ENCODE results near the gene POLR1E.

Gene POLR1E

DNA sequence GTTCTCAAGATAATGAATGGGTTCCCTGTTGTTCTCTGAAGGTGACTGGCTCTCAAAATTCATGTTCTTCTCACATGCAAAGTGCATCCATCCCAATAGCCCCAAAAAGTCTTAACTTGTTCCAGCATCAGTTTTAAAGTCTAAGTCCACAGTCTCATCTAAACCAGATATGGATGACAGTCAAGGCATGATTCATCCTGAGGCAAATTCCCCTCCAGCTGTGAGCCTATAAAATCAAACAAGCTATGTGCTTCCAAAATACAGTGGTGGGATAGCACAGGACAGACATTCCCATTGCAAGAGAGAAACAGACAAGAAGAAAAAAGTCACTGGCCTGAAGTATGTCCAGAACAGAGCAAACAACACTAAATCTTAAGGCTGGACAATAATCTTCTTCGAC is 65.0 kb downstream of the POLR1E start:
- no peak overlapping the region for H3K4me3 ChIP-seq (ENCODE audit: low read depth, low read length)
- TF ChIP-seq, protein P1, sequence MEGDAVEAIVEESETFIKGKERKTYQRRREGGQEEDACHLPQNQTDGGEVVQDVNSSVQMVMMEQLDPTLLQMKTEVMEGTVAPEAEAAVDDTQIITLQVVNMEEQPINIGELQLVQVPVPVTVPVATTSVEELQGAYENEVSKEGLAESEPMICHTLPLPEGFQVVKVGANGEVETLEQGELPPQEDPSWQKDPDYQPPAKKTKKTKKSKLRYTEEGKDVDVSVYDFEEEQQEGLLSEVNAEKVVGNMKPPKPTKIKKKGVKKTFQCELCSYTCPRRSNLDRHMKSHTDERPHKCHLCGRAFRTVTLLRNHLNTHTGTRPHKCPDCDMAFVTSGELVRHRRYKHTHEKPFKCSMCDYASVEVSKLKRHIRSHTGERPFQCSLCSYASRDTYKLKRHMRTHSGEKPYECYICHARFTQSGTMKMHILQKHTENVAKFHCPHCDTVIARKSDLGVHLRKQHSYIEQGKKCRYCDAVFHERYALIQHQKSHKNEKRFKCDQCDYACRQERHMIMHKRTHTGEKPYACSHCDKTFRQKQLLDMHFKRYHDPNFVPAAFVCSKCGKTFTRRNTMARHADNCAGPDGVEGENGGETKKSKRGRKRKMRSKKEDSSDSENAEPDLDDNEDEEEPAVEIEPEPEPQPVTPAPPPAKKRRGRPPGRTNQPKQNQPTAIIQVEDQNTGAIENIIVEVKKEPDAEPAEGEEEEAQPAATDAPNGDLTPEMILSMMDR (IDR thresholded peaks at IDR 0.05; ENCODE audit: borderline replicate concordance, insufficient read depth, low read depth, low read length) = no peak

DNA sequence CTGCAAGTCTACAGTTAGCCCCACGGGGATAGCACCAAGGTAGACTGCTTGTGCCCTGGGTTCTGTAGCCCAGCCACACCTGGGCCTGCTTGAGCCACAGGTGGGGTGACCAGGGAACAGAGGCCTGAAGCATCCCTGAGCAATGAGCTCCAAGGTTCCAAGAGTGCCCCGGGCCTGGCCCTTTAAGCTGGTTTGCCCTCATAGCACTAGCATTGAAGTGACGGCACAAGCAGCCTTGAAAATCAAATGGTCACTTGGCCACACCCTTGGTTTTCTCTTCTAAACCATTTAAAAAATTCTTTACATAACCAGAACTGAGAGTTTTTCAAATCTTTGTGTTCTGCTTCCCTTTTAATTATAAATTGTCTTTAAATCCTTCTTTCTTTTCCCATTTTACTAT is 65.7 kb downstream of the POLR1E start:
- no peak overlapping the region for H3K4me3 ChIP-seq (ENCODE audit: low read depth, low read length)
- TF ChIP-seq, protein P1 (IDR thresholded peaks at IDR 0.05; ENCODE audit: borderline replicate concordance, insufficient read depth, low read depth, low read length) = no peak

DNA sequence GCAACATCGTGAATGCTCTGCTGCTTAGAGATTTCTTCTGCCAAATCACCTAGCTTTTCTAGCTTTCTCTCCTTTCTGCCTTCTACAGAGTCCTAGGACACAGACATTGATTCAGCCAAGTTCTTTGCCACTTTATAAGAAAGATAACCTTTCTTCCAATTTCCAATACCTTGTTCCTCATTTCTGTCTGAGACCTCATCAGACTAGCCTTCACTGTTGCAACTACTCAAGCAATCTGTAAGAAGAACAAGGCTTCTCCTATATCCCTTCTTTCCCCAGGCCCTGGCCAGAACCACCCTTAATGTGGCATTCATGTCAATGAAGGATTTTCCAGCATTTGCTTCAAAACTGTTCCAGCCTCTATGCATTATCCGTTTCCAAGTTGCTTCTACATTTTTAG is 66.1 kb downstream of the POLR1E start:
- H3K4me3 ChIP-seq (ENCODE audit: low read depth, low read length) = no peak overlapping the region
- TF ChIP-seq, protein P1 (IDR thresholded peaks at IDR 0.05; ENCODE audit: borderline replicate concordance, insufficient read depth, low read depth, low read length) = no peak

All from GM12875 (cell line).